Spleen (tissue), 7 donors: ENCODE results near the gene TMEM14A.
"Not testable (repeated sequence)": the region's sequence is repeated elsewhere in the genome, so short reads cannot be mapped to it uniquely, and the experiment has no call there.

Experiments used
- POLR2A ChIP-seq, 3 donors: fragments of 450-650 bp; IDR thresholded peaks; one replicate each; pipeline ENCODE4 v1.5.1; 2017; ENCODE audit warnings: antibody characterized with exemption in 3 of 3, mild to moderate bottlenecking in 1 of 3
- POLR2AphosphoS5 ChIP-seq, 3 donors: sonication (generic); formaldehyde crosslinking; IDR thresholded peaks; one replicate each; pipeline ENCODE4 v1.5.1; 2017; ENCODE audit warnings: antibody characterized with exemption in 3 of 3
- TF ChIP-seq, protein P1 (sequence below), 11 experiments: fragments of 200-600 bp in 7 of 11; fragments of 450-650 bp in 4 of 11; sonication (generic) in 4 of 11; IDR thresholded peaks in 8 of 11; conservative IDR thresholded peaks in 3 of 11; 1 replicate in 7 of 11; 2 replicates in 4 of 11; pipeline versions ENCODE4 v1.4.0 to v1.8.0; 2016 to 2021; ENCODE audit warnings: antibody characterized with exemption in 11 of 11, inconsistent platforms in 4 of 11, mild to moderate bottlenecking in 1 of 11
- donor health status: DM: no; HTN: no; CAD: no; lungs with moderate emphysema.
- donor health status: DM: no; HTN: no; CAD: no.
- donor health status: DM: no; HTN: no; CAD: no.

DNA sequence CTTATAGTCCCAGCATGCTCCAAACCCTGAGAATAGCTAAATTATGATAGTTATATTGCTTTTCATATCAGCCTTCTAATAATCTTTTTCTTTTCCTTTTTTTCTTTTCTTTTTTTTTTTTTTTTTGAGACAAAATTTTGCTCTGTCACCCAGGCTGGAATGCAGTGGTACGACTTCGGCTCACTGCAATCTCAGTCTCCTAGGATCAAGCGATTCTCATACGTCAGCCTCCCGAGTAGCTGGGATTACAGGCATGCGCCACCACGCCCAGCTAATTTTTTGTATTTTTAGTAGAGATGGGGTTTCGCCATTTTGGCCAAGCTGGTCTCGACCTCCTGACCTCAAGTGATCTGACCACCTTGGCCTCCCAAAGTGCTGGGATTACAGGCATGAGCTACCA is 43.8 kb downstream of the TMEM14A start:
- TF ChIP-seq POLR2AphosphoS5, POLR2A (IDR thresholded peaks at IDR 0.05): not testable (repeated sequence)
- TF ChIP-seq, protein P1, sequence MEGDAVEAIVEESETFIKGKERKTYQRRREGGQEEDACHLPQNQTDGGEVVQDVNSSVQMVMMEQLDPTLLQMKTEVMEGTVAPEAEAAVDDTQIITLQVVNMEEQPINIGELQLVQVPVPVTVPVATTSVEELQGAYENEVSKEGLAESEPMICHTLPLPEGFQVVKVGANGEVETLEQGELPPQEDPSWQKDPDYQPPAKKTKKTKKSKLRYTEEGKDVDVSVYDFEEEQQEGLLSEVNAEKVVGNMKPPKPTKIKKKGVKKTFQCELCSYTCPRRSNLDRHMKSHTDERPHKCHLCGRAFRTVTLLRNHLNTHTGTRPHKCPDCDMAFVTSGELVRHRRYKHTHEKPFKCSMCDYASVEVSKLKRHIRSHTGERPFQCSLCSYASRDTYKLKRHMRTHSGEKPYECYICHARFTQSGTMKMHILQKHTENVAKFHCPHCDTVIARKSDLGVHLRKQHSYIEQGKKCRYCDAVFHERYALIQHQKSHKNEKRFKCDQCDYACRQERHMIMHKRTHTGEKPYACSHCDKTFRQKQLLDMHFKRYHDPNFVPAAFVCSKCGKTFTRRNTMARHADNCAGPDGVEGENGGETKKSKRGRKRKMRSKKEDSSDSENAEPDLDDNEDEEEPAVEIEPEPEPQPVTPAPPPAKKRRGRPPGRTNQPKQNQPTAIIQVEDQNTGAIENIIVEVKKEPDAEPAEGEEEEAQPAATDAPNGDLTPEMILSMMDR (IDR thresholded peaks at IDR 0.05 in 8 of 11, conservative IDR thresholded peaks at IDR 0.05 in 3 of 11) = not testable (repeated sequence)
